ENCODE results near the gene MEI1. TPM values are rescaled to one million over a fixed set of nuclear protein-coding genes. Genes with fewer than 3 reads are reported as not detected.

MEI1 gene
- total and polyA plus RNA-seq, 8 donors = 1.6 to 15.2 (median 3.4) TPM; not detected in 2

DNA sequence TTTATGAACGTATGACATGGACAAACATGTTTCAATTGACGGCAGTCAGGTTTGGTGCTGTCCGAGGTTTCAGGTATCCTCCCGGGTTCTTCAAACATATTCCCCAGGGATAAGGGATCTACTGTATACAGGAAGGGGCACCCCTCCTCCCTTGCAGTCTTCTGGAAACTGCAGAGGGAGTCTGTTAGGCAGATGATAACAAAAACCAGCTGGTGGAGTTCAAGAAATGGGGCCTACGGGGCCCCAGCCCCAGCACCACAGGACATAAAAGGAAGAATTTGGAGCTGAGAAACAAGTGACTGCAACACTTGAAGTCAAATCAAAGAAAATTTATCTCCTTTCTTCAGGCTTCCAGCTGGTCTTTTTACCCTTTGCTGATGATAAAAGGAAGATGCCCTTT, 42.7 kb upstream of the MEI1 start:
- H3K36me3 ChIP-seq = peaks cover 96 to 100% (median 100%) of the 10 kb centered on the region in 4 donors
- intact Hi-C loops (cut with DNase I; ENCODE audit: low total_unique reads) = no loop called here
- no peaks in the 10 kb centered on the region for H3K27me3 ChIP-seq
- H3K9me3 ChIP-seq = no peaks in the 10 kb centered on the region
- H3K4me3 ChIP-seq = no peak overlapping the region
- TF ChIP-seq EP300 (IDR thresholded peaks at IDR 0.05) (no peak), POLR2AphosphoS5 (IDR thresholded peaks at IDR 0.05) (no peak), POLR2A (IDR thresholded peaks at IDR 0.05) (no peak)
- TF ChIP-seq, protein P1, sequence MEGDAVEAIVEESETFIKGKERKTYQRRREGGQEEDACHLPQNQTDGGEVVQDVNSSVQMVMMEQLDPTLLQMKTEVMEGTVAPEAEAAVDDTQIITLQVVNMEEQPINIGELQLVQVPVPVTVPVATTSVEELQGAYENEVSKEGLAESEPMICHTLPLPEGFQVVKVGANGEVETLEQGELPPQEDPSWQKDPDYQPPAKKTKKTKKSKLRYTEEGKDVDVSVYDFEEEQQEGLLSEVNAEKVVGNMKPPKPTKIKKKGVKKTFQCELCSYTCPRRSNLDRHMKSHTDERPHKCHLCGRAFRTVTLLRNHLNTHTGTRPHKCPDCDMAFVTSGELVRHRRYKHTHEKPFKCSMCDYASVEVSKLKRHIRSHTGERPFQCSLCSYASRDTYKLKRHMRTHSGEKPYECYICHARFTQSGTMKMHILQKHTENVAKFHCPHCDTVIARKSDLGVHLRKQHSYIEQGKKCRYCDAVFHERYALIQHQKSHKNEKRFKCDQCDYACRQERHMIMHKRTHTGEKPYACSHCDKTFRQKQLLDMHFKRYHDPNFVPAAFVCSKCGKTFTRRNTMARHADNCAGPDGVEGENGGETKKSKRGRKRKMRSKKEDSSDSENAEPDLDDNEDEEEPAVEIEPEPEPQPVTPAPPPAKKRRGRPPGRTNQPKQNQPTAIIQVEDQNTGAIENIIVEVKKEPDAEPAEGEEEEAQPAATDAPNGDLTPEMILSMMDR (IDR thresholded peaks at IDR 0.05) = no peak
- peak in 1 of 2 donors; percentile 16 for DNase-seq
- H3K4me1 ChIP-seq = peaks cover 0 to 6% (median 0%) of the 10 kb centered on the region in 4 donors
- no peak overlapping the region for H3K27ac ChIP-seq
- WGBS, 5 donors = 56 to 69% (median 62%) methylated on average over 5 of the region's 5 CpGs

DNA sequence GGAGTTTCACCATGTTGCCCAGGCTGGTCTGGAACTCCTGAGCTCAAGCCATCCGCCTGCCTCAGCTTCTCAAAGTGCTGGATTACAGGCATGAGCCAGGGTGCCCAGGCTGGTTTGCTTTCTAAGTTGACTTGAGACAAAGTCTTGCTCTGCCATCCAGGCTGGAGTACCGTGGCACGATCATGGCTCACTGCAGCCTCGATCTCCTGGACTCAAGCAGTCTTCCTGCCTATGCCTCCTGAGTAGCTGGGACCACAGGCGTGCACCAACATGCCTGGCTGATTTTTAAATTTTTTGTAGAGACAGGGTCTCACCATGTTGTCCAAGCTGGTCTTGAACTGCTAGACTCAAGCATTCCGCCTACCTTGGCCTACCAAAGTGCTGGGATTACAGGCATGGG, 41.6 kb upstream of the MEI1 start:
- TF ChIP-seq POLR2A (IDR thresholded peaks at IDR 0.05) (no peak), POLR2AphosphoS5 (IDR thresholded peaks at IDR 0.05) (no peak), EP300 (IDR thresholded peaks at IDR 0.05) (no peak)
- TF ChIP-seq, protein P1 (IDR thresholded peaks at IDR 0.05) = no peak
- Histone ChIP-seq H3K4me3 (no peak overlapping the region), H3K36me3 (peaks cover 96 to 100% (median 100%) of the 10 kb centered on the region in 4 donors)

DNA sequence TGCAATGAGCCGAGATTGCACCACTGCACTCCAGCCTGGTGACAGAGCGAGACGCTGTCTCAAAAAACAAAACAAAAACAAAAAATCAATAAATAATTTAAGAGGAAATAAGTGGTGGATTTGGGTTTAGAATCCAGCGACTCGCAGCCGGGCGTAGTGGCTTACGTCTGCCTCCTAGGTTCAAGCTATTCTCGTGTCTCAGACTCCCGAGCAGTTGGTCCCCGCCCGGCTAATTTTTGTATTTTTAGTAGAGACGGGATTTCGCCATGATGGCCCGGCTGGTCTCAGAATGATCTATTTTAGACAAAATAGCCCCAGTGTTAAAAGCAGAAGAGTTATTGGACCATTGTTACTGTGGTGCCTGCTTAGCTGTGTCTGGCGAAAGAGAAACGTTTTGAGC, 40.4 kb upstream of the MEI1 start:
- no peak for DNase-seq
- Histone ChIP-seq H3K36me3 (peaks cover 95 to 100% (median 100%) of the 10 kb centered on the region in 4 donors), H3K4me3 (no peak overlapping the region), H3K27ac (no peak overlapping the region), H3K4me1 (peaks cover 0 to under 1% (median 0%) of the 10 kb centered on the region in 4 donors), H3K9me3 (no peaks in the 10 kb centered on the region), H3K27me3 (no peaks in the 10 kb centered on the region)
- no peak for TF ChIP-seq POLR2AphosphoS5 (IDR thresholded peaks at IDR 0.05)
- no peak for TF ChIP-seq POLR2A (IDR thresholded peaks at IDR 0.05)
- TF ChIP-seq, protein P1 (IDR thresholded peaks at IDR 0.05) = no peak
- TF ChIP-seq EP300 (IDR thresholded peaks at IDR 0.05) = no peak
- intact Hi-C loops (cut with DNase I; ENCODE audit: low total_unique reads) = no loop called here
- WGBS, 5 donors = 92 to 96% (median 95%) methylated on average over 17 of the region's 17 CpGs

More for the DNA sequence above, 41.6 kb upstream of the MEI1 start:
- DNase-seq = no peak
- Histone ChIP-seq H3K9me3 (no peaks in the 10 kb centered on the region), H3K4me1 (peaks cover 0 to 6% (median 0%) of the 10 kb centered on the region in 4 donors), H3K27me3 (no peaks in the 10 kb centered on the region), H3K27ac (no peak overlapping the region)
- intact Hi-C loops (cut with DNase I; ENCODE audit: low total_unique reads) = no loop called here
- WGBS, 5 donors = 97 to 99% (median 98%) methylated on average over 6 of the region's 6 CpGs

DNA sequence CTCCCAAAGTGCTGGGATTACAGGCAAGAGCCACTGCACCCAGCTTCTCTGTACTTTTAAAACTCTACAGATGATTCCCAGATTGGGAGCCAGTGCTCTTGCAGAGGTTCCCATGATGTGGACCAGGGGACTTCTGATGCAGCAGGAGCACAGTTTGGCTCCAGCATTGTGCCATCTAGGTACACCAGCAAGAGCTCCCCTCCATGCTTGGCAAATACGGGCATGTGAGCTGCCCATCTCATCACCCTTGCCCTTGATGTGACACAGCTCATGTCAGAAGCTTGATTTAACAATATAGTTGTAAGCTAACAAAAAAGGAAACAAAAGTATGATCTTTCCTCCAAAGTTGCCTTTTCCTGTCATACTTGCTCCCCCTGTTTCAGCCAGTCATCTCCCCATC, 39.4 kb upstream of the MEI1 start:
- WGBS, 5 donors = 95 to 100% (median 95%) methylated on average over 1 of the region's 1 CpG

More for the DNA sequence above, 39.4 kb upstream of the MEI1 start:
- H3K27me3 ChIP-seq = no peaks in the 10 kb centered on the region
- no peak for DNase-seq
- H3K4me3 ChIP-seq = no peak overlapping the region
- intact Hi-C loops (cut with DNase I; ENCODE audit: low total_unique reads) = no loop called here
- H3K36me3 ChIP-seq = peaks cover 93 to 100% (median 100%) of the 10 kb centered on the region in 4 donors
- TF ChIP-seq POLR2AphosphoS5 (IDR thresholded peaks at IDR 0.05) = no peak
- TF ChIP-seq, protein P1 (IDR thresholded peaks at IDR 0.05) = no peak
- no peak for TF ChIP-seq EP300 (IDR thresholded peaks at IDR 0.05)
- TF ChIP-seq POLR2A (IDR thresholded peaks at IDR 0.05) = no peak
- H3K27ac ChIP-seq = no peak overlapping the region
- no peaks in the 10 kb centered on the region for H3K9me3 ChIP-seq
- no peaks in the 10 kb centered on the region for H3K4me1 ChIP-seq

Data from stomach (tissue), 9 donors.